NCI-H146 treated with DMSO at 0.1 percent for 48 hours (cell line): Measurements from ENCODE around the gene SLC30A7.
A peak's percentile ranks its signal among the peaks of the same experiment; 100 is the strongest.

Experiments
- DNase-seq: peaks from one replicate; lab custom pipeline; 2025; ENCODE audit not compliant: unreplicated experiment; lab: John Stamatoyannopoulos, UW

Gene SLC30A7

GRCh38 chr1:101025283-101025656 is 129.4 kb downstream of the SLC30A7 start:
- peak; percentile 18 for DNase-seq

- peak; percentile 79 for DNase-seq
Observed at GRCh38 chr1:101025657-101026429, 130.0 kb downstream of the SLC30A7 start, which contains the start of gene DPH5. Gene DPH5 (minus strand): TSS chr1:101025784. CDS start chr1:101025443, 341 bp downstream.

- peak; percentile 42 for DNase-seq
Observed at GRCh38 chr1:101026430-101026788, 130.5 kb downstream of the SLC30A7 start.

GRCh38 chr1:101027194-101027772 is 131.4 kb downstream of the SLC30A7 start:
- no peak for DNase-seq

- no peak for DNase-seq
Observed at GRCh38 chr1:101028466-101028865, 132.6 kb downstream of the SLC30A7 start.

- no peak for DNase-seq
Observed at GRCh38 chr1:101029184-101029583, 133.3 kb downstream of the SLC30A7 start.

GRCh38 chr1:101030881-101031280 is 135.0 kb downstream of the SLC30A7 start:
- DNase-seq: no peak
